Gastroesophageal sphincter (tissue), 3 donors: ENCODE measurements around the gene NACA2.

Experiments used
- CTCF ChIP-seq, 4 experiments: fragments of 200-600 bp in 2 of 4; fragments of 450-650 bp in 2 of 4; sonication (generic) in 1 of 4; IDR thresholded peaks; one replicate each; pipeline ENCODE4 v1.5.1; 2017 to 2019; ENCODE audit warnings: antibody characterized with exemption in 4 of 4, mild to moderate bottlenecking in 2 of 4, moderate library complexity in 2 of 4
- EP300 ChIP-seq: sonication (generic); formaldehyde crosslinking; IDR thresholded peaks from one replicate; pipeline ENCODE4 v1.6.1; 2017; ENCODE audit warnings: antibody characterized with exemption, mild to moderate bottlenecking
- POLR2A ChIP-seq, 2 donors: fragments of 450-650 bp; IDR thresholded peaks; one replicate each; pipeline ENCODE4 v1.6.1; 2017; ENCODE audit warnings: antibody characterized with exemption in 2 of 2, mild to moderate bottlenecking in 2 of 2, moderate library complexity in 1 of 2
- POLR2AphosphoS5 ChIP-seq: sonication (generic); formaldehyde crosslinking; IDR thresholded peaks from one replicate; pipeline ENCODE4 v1.6.1; 2017; ENCODE audit warnings: antibody characterized with exemption

GRCh38 chr17:61570118-61570517 lies 20.9 kb downstream of the NACA2 start:
- TF ChIP-seq CTCF (IDR thresholded peaks at IDR 0.05), result no peak
- TF ChIP-seq POLR2AphosphoS5, result no peak
- TF ChIP-seq POLR2A (IDR thresholded peaks at IDR 0.05), result no peak
- no peak for TF ChIP-seq EP300
